GM21390 (cell line): ENCODE data around the gene SELENOF.
A peak's percentile ranks its signal among the peaks of the same experiment; 100 is the strongest.
"Not testable (repeated sequence)": the region's sequence is repeated elsewhere in the genome, so short reads cannot be mapped to it uniquely, and the experiment has no call there.

Source experiments
- ATAC-seq: cut with Tn5 transposase; IDR thresholded peaks from one replicate; pipeline ENCODE4 v1.9.1; 2021; ENCODE audit not compliant: unreplicated experiment

Gene SELENOF

GRCh38 chr1:86922445-86922844, 8.5 kb upstream of the SELENOF start:
- ATAC-seq: no peak

GRCh38 chr1:86916752-86917151, 2.8 kb upstream of the SELENOF start:
- no peak for ATAC-seq

- ATAC-seq: no peak
Observed at GRCh38 chr1:86915737-86916235, 1.9 kb upstream of the SELENOF start.

- peak; percentile 16 for ATAC-seq
Observed at GRCh38 chr1:86914998-86915736, 1.2 kb upstream of the SELENOF start.

GRCh38 chr1:86914601-86914997, 673 bp upstream of the SELENOF start, which contains the start of gene HS2ST1:
Gene HS2ST1 (plus strand): TSS chr1:86914635.
- no peak for ATAC-seq

GRCh38 chr1:86913399-86913895, 479 bp downstream of the SELENOF start:
- peak; percentile 28 for ATAC-seq

- ATAC-seq: no peak
Observed at GRCh38 chr1:86912281-86912900, 1.5 kb downstream of the SELENOF start.

- ATAC-seq: no peak
Observed at GRCh38 chr1:86906419-86906818, 7.5 kb downstream of the SELENOF start.

- ATAC-seq: no peak
Observed at GRCh38 chr1:86905875-86906274, 8.1 kb downstream of the SELENOF start.

- not testable (repeated sequence) for ATAC-seq
Observed at GRCh38 chr1:86899401-86899800, 14.5 kb downstream of the SELENOF start.

GRCh38 chr1:86888327-86888726, 25.6 kb downstream of the SELENOF start:
- no peak for ATAC-seq

- peak; percentile 86 for ATAC-seq
Observed at GRCh38 chr1:86887479-86888162, 26.3 kb downstream of the SELENOF start.

GRCh38 chr1:86875722-86876121, 38.2 kb downstream of the SELENOF start:
- ATAC-seq: no peak

GRCh38 chr1:86872086-86872485, 41.8 kb downstream of the SELENOF start:
- ATAC-seq: no peak

GRCh38 chr1:86871001-86871400, 42.9 kb downstream of the SELENOF start:
- no peak for ATAC-seq

- ATAC-seq: no peak
Observed at GRCh38 chr1:86868477-86868876, 45.4 kb downstream of the SELENOF start.

GRCh38 chr1:86867278-86867677, 46.6 kb downstream of the SELENOF start:
- ATAC-seq: not testable (repeated sequence)

GRCh38 chr1:86866665-86867064, 47.3 kb downstream of the SELENOF start:
- ATAC-seq: no peak

GRCh38 chr1:86865973-86866637, 47.8 kb downstream of the SELENOF start:
- ATAC-seq: no peak

- no peak for ATAC-seq
Observed at GRCh38 chr1:86862920-86863319, 51.0 kb downstream of the SELENOF start.

- ATAC-seq: no peak
Observed at GRCh38 chr1:86861424-86861823, 52.5 kb downstream of the SELENOF start.
